ENCODE measurements around the gene STK24. TPM values are rescaled to one million over a fixed set of nuclear protein-coding genes. Genes with fewer than 3 reads are reported as not detected.
A peak's percentile ranks its signal among the peaks of the same experiment; 100 is the strongest.

STK24 gene
- polyA plus RNA-seq, 1 of the 3 experiments (the other 2 are of a cell fraction): 30.5 TPM

DNA sequence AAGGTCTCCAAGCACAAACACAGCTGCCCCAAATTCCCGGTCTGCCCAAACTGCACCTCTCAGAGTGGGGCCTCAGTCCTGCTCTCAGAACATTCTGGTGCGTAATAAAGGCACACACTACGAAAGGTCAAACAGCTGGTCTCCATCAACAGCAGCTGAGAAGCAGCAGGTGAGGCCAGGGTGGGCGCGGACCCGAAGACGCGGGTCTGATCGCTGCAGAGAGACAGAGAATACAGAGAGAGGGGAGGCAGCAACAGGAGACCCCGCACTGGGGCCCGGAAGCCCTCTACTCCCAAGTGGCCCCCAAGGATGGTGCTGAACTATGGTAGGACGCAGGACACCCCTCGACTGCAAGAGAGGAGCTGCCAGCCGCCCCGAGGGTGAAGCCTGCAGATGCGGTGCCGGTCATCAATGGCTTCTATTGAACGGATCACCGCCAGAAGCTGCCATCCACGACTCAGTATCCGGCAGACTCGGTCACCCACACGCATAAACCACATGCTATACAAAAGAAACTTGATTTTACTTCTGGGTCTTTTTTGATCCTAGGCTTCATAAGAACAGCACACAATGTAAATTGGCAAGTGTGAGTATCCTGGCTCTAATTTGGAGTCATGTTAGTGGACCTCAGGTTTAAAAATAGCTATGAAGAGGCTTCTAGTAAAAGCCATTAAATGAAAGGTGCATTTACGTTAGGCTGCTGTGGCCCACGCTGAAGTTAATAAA, 33.4 kb downstream of the STK24 start:
- H3K9ac ChIP-seq: no peak overlapping the region
- H3K36me3 ChIP-seq (replicated peaks in 1 of 2; ENCODE audit: control insufficient read depth in 1 of 2, insufficient read depth in 2 of 2, low read length in 1 of 2): peaks cover 0 to 6% of the 10 kb centered on the region in 2 experiments
- no peaks in the 10 kb centered on the region for H3K27me3 ChIP-seq (ENCODE audit: insufficient read depth)
- no peaks in the 10 kb centered on the region for H3F3A ChIP-seq (replicated peaks; ENCODE audit: insufficient read depth)
- CTCF ChIA-PET: interaction anchor here (0.5 to 2.4 kb wide), 2 partner anchors 41 to 95 kb away, joined by 3 to 8 read pairs; no protein-coding TSS in a partner anchor
- POLR2A ChIA-PET: no interaction called here
- H3K9me3 ChIP-seq: no peaks in the 10 kb centered on the region
- 97% methylated on average over 23 of the region's 25 CpGs for WGBS (ENCODE audit: low lambda C conversion rate)
- H3K79me2 ChIP-seq (ENCODE audit: insufficient read depth): peaks cover 100% of the 10 kb centered on the region
- DNase-seq: no peak
- no peak for TF ChIP-seq MXI1 (IDR thresholded peaks at IDR 0.05; ENCODE audit: low read depth, low read length)
- no peak for TF ChIP-seq MEF2A (IDR thresholded peaks at IDR 0.05; ENCODE audit: borderline replicate concordance, low read depth)
- no peak for TF ChIP-seq JUND (IDR thresholded peaks at IDR 0.05)
- TF ChIP-seq FOXM1 (IDR thresholded peaks at IDR 0.05; ENCODE audit: low read depth): no peak
- no peak for TF ChIP-seq RXRA (IDR thresholded peaks at IDR 0.05; ENCODE audit: borderline replicate concordance, low read depth)
- TF ChIP-seq, protein P1, sequence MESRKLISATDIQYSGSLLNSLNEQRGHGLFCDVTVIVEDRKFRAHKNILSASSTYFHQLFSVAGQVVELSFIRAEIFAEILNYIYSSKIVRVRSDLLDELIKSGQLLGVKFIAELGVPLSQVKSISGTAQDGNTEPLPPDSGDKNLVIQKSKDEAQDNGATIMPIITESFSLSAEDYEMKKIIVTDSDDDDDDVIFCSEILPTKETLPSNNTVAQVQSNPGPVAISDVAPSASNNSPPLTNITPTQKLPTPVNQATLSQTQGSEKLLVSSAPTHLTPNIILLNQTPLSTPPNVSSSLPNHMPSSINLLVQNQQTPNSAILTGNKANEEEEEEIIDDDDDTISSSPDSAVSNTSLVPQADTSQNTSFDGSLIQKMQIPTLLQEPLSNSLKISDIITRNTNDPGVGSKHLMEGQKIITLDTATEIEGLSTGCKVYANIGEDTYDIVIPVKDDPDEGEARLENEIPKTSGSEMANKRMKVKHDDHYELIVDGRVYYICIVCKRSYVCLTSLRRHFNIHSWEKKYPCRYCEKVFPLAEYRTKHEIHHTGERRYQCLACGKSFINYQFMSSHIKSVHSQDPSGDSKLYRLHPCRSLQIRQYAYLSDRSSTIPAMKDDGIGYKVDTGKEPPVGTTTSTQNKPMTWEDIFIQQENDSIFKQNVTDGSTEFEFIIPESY (IDR thresholded peaks at IDR 0.05; ENCODE audit: borderline replicate concordance, low read depth): no peak
- no peak for TF ChIP-seq RCOR1 (IDR thresholded peaks at IDR 0.05; ENCODE audit: low read length)
- TF ChIP-seq, protein P2, sequence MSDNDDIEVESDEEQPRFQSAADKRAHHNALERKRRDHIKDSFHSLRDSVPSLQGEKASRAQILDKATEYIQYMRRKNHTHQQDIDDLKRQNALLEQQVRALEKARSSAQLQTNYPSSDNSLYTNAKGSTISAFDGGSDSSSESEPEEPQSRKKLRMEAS (IDR thresholded peaks at IDR 0.05; ENCODE audit: low read depth): no peak
- H3K4me2 ChIP-seq: no peak overlapping the region
- H2AFZ ChIP-seq (ENCODE audit: low read depth): no peak overlapping the region
- H4K20me1 ChIP-seq (ENCODE audit: insufficient read depth): peaks cover 84% of the 10 kb centered on the region
- no peaks in the 10 kb centered on the region for H3K9me2 ChIP-seq
- H3K4me1 ChIP-seq (ENCODE audit: control insufficient read depth in 1 of 2, insufficient read depth in 2 of 2, low read depth in 1 of 2, low read length in 1 of 2): peaks cover 0 to 52% of the 10 kb centered on the region in 2 experiments; a peak in 3 of 4 replicates
- H3K27ac ChIP-seq (ENCODE audit: low read depth in 2 of 2, low read length in 1 of 2): no peak overlapping the region; a peak in 1 of 4 replicates
- no peak overlapping the region for H3K4me3 ChIP-seq (ENCODE audit: low read depth in 2 of 2, low read length in 1 of 2)

DNA sequence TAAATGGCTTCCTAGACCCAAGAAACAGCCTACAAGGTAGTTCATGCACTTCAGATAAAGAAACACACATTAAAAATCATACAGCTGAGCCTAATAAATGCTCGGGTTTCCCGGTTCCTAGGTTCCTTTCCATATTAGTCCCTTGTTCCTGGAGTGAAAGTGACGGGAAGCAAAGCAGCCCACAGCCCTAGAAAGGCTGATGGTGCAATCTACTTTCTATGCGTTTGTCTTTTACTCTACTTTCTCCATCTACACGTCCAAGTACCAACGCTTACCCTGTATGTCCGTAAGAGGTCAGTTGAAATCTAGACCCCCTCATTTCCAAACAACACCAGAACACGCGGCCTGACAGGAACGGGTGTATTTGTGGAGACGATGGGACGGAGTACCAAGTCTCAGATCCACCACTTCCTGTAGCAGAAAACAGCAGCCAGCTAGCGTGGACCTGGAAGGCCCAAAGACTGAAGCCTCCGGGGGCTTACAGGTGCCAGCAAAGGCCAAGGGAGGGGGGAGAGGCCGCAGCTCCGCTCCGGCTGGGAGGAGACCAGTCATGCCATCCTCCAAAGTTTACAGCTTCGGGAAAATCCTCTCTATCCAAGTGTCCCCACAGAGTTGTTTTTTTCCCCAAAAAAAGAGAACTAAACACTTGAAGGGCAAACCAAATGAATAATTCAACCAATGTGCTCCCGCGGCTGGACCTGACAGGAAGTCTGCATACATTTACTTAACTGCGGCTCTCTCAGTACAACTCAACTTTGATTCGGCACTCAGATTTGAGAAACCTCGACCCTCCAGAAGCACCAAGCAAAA, 34.1 kb downstream of the STK24 start:
- Histone ChIP-seq H3K9me3 (no peaks in the 10 kb centered on the region), H3K4me1 (ENCODE audit: control insufficient read depth in 1 of 2, insufficient read depth in 2 of 2, low read depth in 1 of 2, low read length in 1 of 2) (peaks cover 0 to 53% of the 10 kb centered on the region in 2 experiments; a peak in 3 of 4 replicates), H2AFZ (ENCODE audit: low read depth) (no peak overlapping the region), H3K79me2 (ENCODE audit: insufficient read depth) (peaks cover 100% of the 10 kb centered on the region), H3K27me3 (ENCODE audit: insufficient read depth) (no peaks in the 10 kb centered on the region), H3K36me3 (replicated peaks in 1 of 2; ENCODE audit: control insufficient read depth in 1 of 2, insufficient read depth in 2 of 2, low read length in 1 of 2) (peaks cover 0 to 6% of the 10 kb centered on the region in 2 experiments), H3K27ac (ENCODE audit: low read depth in 2 of 2, low read length in 1 of 2) (peak overlapping the region in 1 of 2 experiments; percentile 82; a peak in 2 of 4 replicates), H3K4me2 (no peak overlapping the region), H4K20me1 (ENCODE audit: insufficient read depth) (peaks cover 84% of the 10 kb centered on the region), H3K4me3 (ENCODE audit: low read depth in 2 of 2, low read length in 1 of 2) (no peak overlapping the region), H3K9me2 (no peaks in the 10 kb centered on the region), H3F3A (replicated peaks; ENCODE audit: insufficient read depth) (no peaks in the 10 kb centered on the region), H3K9ac (no peak overlapping the region)
- DNase-seq: no peak
- ChIA-PET POLR2A (no interaction called here), CTCF (interaction anchor here (1.1 to 2.4 kb wide), 2 partner anchors 94 to 110 kb away, joined by 4 to 8 read pairs; no protein-coding TSS in a partner anchor)
- 96% methylated on average over 20 of the region's 23 CpGs for WGBS (ENCODE audit: low lambda C conversion rate)
- TF ChIP-seq NRF1 (IDR thresholded peaks at IDR 0.05; ENCODE audit: low read depth, low read length): no peak
